Left ventricle myocardium inferior (tissue), 1 donor: ENCODE data around the gene TBL1X. TPM values are rescaled to one million over a fixed set of nuclear protein-coding genes. Genes with fewer than 3 reads are reported as not detected.

ENCODE experiments used
- DNase-seq: peaks from one replicate; pipeline ENCODE4 v3.0.0-alpha.2; 2020
- H3K27ac ChIP-seq: fragments of 200-600 bp; replicated peaks from 2 replicates; pipeline ENCODE4 v1.8.0; 2021
- H3K27me3 ChIP-seq: fragments of 200-600 bp; 2 replicates; pipeline ENCODE4 v1.8.0; 2021; ENCODE audit warnings: low read depth
- H3K36me3 ChIP-seq: fragments of 200-600 bp; 2 replicates; pipeline ENCODE4 v1.8.0; 2021
- H3K4me1 ChIP-seq: fragments of 200-600 bp; 2 replicates; pipeline ENCODE4 v1.8.0; 2021
- H3K4me3 ChIP-seq: fragments of 200-600 bp; 2 replicates; pipeline ENCODE4 v1.8.0; 2021; ENCODE audit warnings: mild to moderate bottlenecking, moderate library complexity
- H3K9me3 ChIP-seq: fragments of 200-600 bp; replicated peaks from 2 replicates; pipeline ENCODE4 v1.8.0; 2021
- intact Hi-C: fragments of 100-400 bp; cut with micrococcal nuclease; formaldehyde crosslinking; loops from one replicate; pipeline ENCODE4 v1.11.0; 2022
- total RNA-seq: library from RNA; stranded (reverse); fragmentation: NEBNext Ultra II Directional; extraction: Animal tissue kit (Norgen Biotek cat#: 25700); gene quantifications from one replicate; pipeline ENCODE4 v1.2.1, GENCODE V29; 2021
- TF ChIP-seq, protein P1 (sequence below): fragments of 200-600 bp; IDR thresholded peaks from 2 replicates; pipeline ENCODE4 v1.8.0; 2021; ENCODE audit warnings: antibody characterized with exemption, mild to moderate bottlenecking, borderline replicate concordance
- donor health status: DM: no; HTN: yes; CAD: no; lungs with severe emphysema.

The TBL1X gene
- total RNA-seq, 1 donor from 2014 or later, result 9.4 TPM

DNA sequence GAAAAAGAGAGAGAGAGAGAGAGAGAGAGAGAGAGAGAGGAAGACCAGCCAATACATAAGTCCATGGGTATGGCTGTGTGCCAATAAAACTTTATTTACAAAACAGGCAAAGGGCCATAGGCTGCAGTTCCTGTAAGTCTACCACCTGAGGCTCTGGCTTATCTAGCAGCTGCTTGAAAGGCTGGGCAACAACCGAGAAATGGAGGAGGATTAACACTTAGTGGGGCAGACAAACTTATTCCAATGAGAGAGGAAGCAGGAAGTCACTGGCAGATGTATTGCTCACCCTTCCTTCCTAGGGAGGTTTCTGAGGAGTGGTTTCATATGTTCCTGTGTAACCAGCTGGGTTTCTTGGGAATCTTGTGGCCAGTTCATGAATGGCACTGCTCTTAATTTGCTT lies 305.5 kb downstream of the TBL1X start:
- Histone ChIP-seq H3K27ac (no peak overlapping the region), H3K36me3 (no peaks in the 10 kb centered on the region), H3K9me3 (no peaks in the 10 kb centered on the region), H3K4me1 (peaks cover 4% of the 10 kb centered on the region), H3K4me3 (no peak overlapping the region), H3K27me3 (peaks cover 12% of the 10 kb centered on the region)
- intact Hi-C loops, result no loop called here
- TF ChIP-seq, protein P1, sequence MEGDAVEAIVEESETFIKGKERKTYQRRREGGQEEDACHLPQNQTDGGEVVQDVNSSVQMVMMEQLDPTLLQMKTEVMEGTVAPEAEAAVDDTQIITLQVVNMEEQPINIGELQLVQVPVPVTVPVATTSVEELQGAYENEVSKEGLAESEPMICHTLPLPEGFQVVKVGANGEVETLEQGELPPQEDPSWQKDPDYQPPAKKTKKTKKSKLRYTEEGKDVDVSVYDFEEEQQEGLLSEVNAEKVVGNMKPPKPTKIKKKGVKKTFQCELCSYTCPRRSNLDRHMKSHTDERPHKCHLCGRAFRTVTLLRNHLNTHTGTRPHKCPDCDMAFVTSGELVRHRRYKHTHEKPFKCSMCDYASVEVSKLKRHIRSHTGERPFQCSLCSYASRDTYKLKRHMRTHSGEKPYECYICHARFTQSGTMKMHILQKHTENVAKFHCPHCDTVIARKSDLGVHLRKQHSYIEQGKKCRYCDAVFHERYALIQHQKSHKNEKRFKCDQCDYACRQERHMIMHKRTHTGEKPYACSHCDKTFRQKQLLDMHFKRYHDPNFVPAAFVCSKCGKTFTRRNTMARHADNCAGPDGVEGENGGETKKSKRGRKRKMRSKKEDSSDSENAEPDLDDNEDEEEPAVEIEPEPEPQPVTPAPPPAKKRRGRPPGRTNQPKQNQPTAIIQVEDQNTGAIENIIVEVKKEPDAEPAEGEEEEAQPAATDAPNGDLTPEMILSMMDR, result no peak
- DNase-seq, result no peak

DNA sequence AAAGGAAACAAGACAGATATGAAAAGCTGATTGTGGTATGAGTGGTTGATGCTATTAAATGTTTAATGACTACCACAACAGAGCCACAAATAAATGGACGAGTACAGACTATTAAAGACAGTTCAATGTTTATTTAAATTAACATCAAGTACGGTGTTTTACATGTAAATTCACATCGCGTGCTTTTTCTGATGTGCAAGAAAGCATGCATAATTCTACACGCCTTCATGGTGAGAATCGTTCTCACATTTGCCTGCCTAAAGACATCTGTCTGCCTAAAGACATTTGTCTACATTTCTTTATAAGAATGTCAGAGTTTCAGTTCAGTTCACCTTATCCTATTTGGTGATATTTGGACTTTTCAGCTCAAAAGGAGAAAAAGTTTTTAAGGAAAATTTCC lies 308.1 kb downstream of the TBL1X start:
- no peaks in the 10 kb centered on the region for H3K27me3 ChIP-seq
- H3K9me3 ChIP-seq, result no peaks in the 10 kb centered on the region
- intact Hi-C loops, result no loop called here
- H3K36me3 ChIP-seq, result no peaks in the 10 kb centered on the region
- no peak overlapping the region for H3K4me3 ChIP-seq
- TF ChIP-seq, protein P1, result no peak
- no peak for DNase-seq
- H3K4me1 ChIP-seq, result peaks cover 2% of the 10 kb centered on the region
- H3K27ac ChIP-seq, result no peak overlapping the region

DNA sequence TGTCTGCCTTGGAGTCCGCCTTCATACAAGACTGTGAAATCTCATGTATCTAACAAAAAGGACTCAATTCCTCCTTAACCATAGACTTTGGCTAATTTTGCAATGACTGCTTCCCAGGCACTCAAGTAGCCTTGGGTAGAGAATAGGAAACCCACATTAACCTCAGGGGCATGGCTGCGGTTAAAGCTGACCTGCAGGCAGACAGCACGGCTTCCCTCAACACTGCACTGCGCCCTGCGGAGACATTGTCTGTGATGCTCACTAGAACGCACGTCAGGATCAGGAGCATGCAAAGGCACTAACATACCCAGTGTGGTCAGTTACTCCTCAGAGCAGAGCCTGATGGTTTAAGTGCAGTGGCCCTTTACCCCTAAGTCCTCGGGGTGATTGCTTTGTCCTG lies 311.1 kb downstream of the TBL1X start:
- H3K27me3 ChIP-seq, result no peaks in the 10 kb centered on the region
- no peak for DNase-seq
- intact Hi-C loops, result no loop called here
- no peaks in the 10 kb centered on the region for H3K36me3 ChIP-seq
- H3K4me3 ChIP-seq, result no peak overlapping the region
- TF ChIP-seq, protein P1, result no peak
- H3K4me1 ChIP-seq, result no peaks in the 10 kb centered on the region
- no peaks in the 10 kb centered on the region for H3K9me3 ChIP-seq
- H3K27ac ChIP-seq, result no peak overlapping the region

DNA sequence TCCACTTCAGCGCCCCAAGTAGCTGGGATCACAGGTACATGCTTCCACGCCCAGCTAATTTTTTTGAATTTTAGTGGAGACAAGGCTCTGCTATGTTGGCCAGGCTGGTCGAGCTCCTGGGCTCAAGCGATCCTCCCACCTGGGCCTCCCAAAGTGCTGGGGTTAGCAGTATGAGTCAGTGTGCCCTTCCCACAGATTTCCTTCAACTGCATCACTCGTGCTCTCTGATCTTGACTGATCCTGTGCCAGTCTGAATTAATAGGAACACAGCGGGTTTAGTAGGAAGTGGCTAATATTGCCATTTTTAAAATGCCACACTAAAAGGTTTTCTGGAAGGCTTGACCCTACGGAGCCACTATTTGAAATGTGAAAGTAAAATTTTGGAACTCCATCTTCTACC lies 317.1 kb downstream of the TBL1X start:
- no peak overlapping the region for H3K27ac ChIP-seq
- peaks cover 3% of the 10 kb centered on the region for H3K4me1 ChIP-seq
- no peak for DNase-seq
- intact Hi-C loops, result no loop called here
- H3K27me3 ChIP-seq, result no peaks in the 10 kb centered on the region
- no peak overlapping the region for H3K4me3 ChIP-seq
- no peaks in the 10 kb centered on the region for H3K9me3 ChIP-seq
- TF ChIP-seq, protein P1, result no peak
- no peaks in the 10 kb centered on the region for H3K36me3 ChIP-seq

DNA sequence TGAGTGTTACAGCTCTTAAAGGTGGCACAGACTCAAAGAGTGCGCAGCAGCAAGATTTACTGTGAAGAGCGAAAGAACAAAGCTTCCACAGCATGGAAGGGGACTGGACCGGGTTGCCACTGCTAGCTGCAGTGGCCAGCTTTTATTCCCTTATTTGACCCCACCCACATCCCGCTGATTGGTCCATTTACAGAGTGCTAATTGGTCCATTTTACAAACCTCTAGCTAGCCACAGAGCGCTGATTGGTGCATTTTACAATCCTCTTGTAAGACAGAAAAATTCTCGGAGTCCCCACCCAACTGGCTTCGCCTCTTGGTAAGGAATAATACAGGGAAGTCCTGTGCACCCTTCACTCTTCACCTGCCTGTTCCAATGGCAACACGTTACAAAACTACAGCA lies 319.5 kb downstream of the TBL1X start:
- TF ChIP-seq, protein P1, result no peak
- Histone ChIP-seq H3K4me1 (peaks cover 7% of the 10 kb centered on the region), H3K4me3 (no peak overlapping the region), H3K27me3 (peaks cover 4% of the 10 kb centered on the region), H3K36me3 (no peaks in the 10 kb centered on the region), H3K9me3 (no peaks in the 10 kb centered on the region), H3K27ac (no peak overlapping the region)
- intact Hi-C loops, result no loop called here
- no peak for DNase-seq
